ENCODE measurements around the gene PRELP.

PRELP gene

DNA sequence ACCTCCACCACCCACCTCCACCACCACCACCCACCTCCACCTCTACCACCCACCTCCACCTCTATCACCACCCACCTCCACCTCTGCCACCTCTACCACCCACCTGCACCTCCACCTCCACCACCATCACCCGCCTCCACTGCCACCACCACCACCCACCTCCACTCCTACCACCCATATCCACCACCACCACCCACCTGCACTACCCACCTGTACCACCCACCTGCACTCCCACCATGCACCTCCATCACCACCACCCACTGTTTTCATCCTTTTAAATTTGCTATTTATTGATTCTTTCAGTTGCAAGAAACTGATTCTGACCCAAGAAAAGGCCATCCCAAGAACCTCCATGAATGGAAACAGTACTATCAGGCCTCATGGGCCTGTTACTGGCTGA, 24.7 kb downstream of the PRELP start:
- Histone ChIP-seq H3K36me3 (ENCODE audit: control insufficient read depth, insufficient read depth, low read length) (no peaks in the 10 kb centered on the region), H3K9me3 (ENCODE audit: control insufficient read depth, low read length) (no peaks in the 10 kb centered on the region), H3K4me1 (ENCODE audit: control insufficient read depth, insufficient read depth, low read length) (no peaks in the 10 kb centered on the region), H3K27me3 (ENCODE audit: control insufficient read depth, insufficient read depth, low read length, poor library complexity, severe bottlenecking) (no peaks in the 10 kb centered on the region), H3K4me3 (ENCODE audit: insufficient read depth, low read depth, low read length) (no peak overlapping the region), H3K27ac (ENCODE audit: insufficient read depth, low read depth, low read length, poor library complexity, severe bottlenecking) (no peak overlapping the region)
- 91 to 95% methylated on average over 1 of the region's 1 CpG for WGBS, 2 experiments

DNA sequence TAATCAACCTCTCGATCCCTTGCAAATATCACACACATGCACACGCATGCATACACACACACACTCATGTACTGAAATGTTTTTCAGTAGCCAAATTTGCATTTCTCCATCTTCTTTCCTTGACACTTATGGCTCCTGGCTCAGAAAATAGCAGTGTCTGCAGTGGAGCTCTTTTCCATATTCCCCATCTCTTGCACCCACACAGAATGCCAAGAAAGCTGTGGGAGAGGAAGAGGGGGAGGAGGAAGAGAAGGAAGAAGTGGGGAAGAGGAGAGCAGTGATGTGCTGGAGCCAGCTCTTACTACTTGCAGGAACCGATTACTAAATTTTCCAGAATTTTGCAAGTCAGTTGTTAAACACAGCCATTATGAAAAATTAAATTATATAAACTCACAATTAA, 28.2 kb downstream of the PRELP start:
- Histone ChIP-seq H3K4me1 (ENCODE audit: control insufficient read depth, insufficient read depth, low read length) (peaks cover 20% of the 10 kb centered on the region), H3K4me3 (ENCODE audit: insufficient read depth, low read depth, low read length) (no peak overlapping the region), H3K27me3 (ENCODE audit: control insufficient read depth, insufficient read depth, low read length, poor library complexity, severe bottlenecking) (no peaks in the 10 kb centered on the region), H3K9me3 (ENCODE audit: control insufficient read depth, low read length) (no peaks in the 10 kb centered on the region), H3K27ac (ENCODE audit: insufficient read depth, low read depth, low read length, poor library complexity, severe bottlenecking) (no peak overlapping the region), H3K36me3 (ENCODE audit: control insufficient read depth, insufficient read depth, low read length) (no peaks in the 10 kb centered on the region)
- 96 to 97% methylated on average over 3 of the region's 3 CpGs for WGBS, 2 experiments

DNA sequence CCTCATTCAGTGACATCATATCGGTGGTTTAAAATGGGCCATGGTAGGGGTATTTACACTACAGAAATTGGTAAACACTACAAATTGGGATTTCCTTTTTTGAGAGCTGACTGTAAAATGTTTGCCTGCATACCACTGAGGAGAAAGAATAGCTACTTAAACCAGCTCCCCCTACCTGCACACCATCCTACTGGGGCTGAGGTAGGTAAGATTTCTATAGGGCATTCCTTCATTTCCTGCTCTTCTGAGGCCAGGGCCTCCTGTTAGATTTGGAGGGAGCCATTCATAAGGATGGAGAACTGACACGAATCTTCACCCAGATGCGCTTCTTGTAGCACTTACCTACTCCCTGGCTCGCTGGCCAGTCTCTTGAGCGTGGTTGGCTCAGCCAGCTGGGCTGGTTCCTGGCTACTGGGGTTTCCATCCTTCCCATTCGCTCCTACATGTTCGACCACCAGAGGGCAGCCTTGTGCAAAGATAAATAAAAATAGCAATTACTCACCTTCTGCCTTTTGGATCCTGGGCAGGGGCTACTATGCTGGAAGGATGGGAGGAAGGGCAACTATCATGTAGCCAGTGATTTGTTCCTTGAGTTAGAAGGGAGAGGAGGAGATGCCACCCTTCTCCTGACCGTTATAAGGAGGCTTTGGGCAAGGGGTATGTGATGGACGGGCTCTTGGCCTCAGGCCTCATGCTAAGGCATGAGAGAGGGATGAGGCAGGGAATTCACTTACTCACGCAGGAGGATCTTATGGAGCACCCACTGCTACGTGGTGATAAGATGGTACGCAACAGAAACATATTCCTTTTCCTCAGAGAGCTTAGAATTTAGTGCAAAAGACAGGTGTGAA, 29.0 kb downstream of the PRELP start:
- H3K9me3 ChIP-seq (ENCODE audit: control insufficient read depth, low read length), result no peaks in the 10 kb centered on the region
- WGBS, 2 experiments, result 41 to 43% methylated on average over 12 of the region's 12 CpGs

DNA sequence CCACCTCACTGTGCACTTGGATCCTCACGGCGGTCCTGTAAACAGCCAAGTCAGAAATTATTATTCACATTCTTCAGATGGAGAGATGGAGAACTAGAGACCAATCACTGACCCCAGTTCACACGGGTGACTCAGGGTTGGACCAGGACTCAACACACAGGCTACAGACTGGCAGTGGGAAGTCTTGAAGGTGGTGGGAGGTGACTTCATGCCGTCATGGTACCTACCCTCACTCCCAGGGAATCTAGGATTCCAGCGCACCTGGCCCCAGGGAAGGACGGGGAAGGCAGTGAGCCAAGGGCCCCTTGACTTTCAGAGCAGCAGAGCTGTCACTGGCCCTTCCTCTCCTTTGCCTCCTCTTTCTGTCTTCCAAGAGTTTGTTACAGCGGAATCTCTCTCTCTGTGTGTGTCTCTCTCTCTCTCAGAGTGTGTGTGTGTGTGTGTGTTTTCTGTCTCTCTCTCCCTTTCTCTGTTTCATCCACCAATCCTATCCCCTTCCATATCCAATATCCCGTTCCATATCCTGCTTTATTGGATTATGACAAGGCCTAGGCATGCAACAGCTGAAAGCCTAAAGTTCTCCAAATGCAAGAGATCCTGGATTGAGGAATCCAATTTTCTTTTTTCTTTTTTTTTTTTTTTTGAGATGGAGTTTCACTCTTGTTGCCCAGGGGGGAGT, 30.1 kb downstream of the PRELP start:
- Histone ChIP-seq H3K4me3 (ENCODE audit: insufficient read depth, low read depth, low read length) (no peak overlapping the region), H3K27me3 (ENCODE audit: control insufficient read depth, insufficient read depth, low read length, poor library complexity, severe bottlenecking) (no peaks in the 10 kb centered on the region), H3K4me1 (ENCODE audit: control insufficient read depth, insufficient read depth, low read length) (peaks cover 26% of the 10 kb centered on the region), H3K36me3 (ENCODE audit: control insufficient read depth, insufficient read depth, low read length) (no peaks in the 10 kb centered on the region), H3K27ac (ENCODE audit: insufficient read depth, low read depth, low read length, poor library complexity, severe bottlenecking) (no peak overlapping the region), H3K9me3 (ENCODE audit: control insufficient read depth, low read length) (no peaks in the 10 kb centered on the region)
- WGBS, 2 experiments, result 90 to 92% methylated on average over 7 of the region's 8 CpGs

More for the DNA sequence above, 29.0 kb downstream of the PRELP start:
- peaks cover 26% of the 10 kb centered on the region for H3K4me1 ChIP-seq (ENCODE audit: control insufficient read depth, insufficient read depth, low read length)
- no peak overlapping the region for H3K4me3 ChIP-seq (ENCODE audit: insufficient read depth, low read depth, low read length)
- no peaks in the 10 kb centered on the region for H3K27me3 ChIP-seq (ENCODE audit: control insufficient read depth, insufficient read depth, low read length, poor library complexity, severe bottlenecking)
- no peaks in the 10 kb centered on the region for H3K36me3 ChIP-seq (ENCODE audit: control insufficient read depth, insufficient read depth, low read length)
- no peak overlapping the region for H3K27ac ChIP-seq (ENCODE audit: insufficient read depth, low read depth, low read length, poor library complexity, severe bottlenecking)

DNA sequence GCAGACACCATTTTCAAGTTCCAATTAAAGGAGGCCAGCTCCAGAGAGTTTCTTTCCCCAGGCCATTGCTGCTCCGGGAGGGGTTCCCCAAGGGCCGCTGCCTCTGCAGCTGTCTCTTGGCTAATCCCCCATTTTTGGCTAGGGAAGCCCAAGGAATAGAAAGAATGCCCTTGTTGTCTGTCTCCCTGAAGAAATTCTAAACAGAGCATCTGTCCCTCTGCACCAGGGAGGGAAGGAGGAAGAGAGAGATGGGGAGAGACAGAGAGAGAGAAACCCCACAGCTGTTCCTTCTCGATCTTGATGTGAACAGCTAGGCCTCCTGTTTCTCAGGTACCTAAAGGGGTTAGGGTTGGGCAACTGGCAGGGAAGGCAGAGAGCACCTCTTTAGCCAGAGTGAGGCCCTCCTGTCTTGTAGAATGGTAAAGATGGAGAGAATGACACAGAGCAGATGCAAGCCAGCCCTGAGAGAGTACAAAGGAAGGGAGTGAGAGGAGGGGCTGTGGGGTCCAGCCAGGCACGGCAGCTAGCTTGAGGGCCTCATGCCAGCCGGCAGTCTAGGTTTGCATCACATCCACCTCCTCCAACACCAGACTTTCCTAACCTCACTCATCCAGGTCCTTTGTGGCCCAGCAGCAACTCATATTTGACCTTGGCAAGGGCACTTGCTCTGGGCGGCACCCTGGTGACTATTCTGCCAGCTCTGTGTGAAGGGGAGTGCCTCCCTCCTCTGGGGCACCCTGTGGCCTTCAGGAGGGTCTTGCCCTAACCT, 31.4 kb downstream of the PRELP start:
- Histone ChIP-seq H3K4me1 (ENCODE audit: control insufficient read depth, insufficient read depth, low read length) (peaks cover 26% of the 10 kb centered on the region), H3K27me3 (ENCODE audit: control insufficient read depth, insufficient read depth, low read length, poor library complexity, severe bottlenecking) (no peaks in the 10 kb centered on the region), H3K27ac (ENCODE audit: insufficient read depth, low read depth, low read length, poor library complexity, severe bottlenecking) (no peak overlapping the region), H3K4me3 (ENCODE audit: insufficient read depth, low read depth, low read length) (no peak overlapping the region), H3K9me3 (ENCODE audit: control insufficient read depth, low read length) (no peaks in the 10 kb centered on the region), H3K36me3 (ENCODE audit: control insufficient read depth, insufficient read depth, low read length) (no peaks in the 10 kb centered on the region)
- 65 to 66% methylated on average over 6 of the region's 6 CpGs for WGBS, 2 experiments

DNA sequence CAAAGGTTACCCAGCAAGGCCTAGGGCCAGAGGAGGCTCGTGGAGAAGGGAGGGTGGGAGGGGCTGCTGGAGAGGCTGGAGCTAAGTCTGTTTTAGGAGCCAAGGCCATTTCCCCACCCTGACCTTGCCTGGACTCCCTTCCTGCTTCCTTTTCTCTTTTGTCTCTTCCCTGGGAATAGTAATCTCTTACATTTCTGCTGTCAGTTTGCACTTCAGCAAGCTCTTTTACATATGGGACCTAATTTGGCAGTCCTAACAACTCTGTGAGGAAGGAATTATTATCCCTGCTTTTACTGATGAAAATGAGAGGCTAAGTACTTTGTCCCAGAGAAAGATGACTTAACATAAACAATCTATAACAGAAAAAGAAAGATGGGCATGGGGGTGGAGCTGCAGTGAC, 32.2 kb downstream of the PRELP start:
- Histone ChIP-seq H3K27me3 (ENCODE audit: control insufficient read depth, insufficient read depth, low read length, poor library complexity, severe bottlenecking) (no peaks in the 10 kb centered on the region), H3K4me3 (ENCODE audit: insufficient read depth, low read depth, low read length) (no peak overlapping the region), H3K9me3 (ENCODE audit: control insufficient read depth, low read length) (no peaks in the 10 kb centered on the region), H3K36me3 (ENCODE audit: control insufficient read depth, insufficient read depth, low read length) (no peaks in the 10 kb centered on the region), H3K27ac (ENCODE audit: insufficient read depth, low read depth, low read length, poor library complexity, severe bottlenecking) (no peak overlapping the region), H3K4me1 (ENCODE audit: control insufficient read depth, insufficient read depth, low read length) (peaks cover 30% of the 10 kb centered on the region)
- WGBS, 2 experiments, result 25 to 64% methylated on average over 1 of the region's 1 CpG

DNA sequence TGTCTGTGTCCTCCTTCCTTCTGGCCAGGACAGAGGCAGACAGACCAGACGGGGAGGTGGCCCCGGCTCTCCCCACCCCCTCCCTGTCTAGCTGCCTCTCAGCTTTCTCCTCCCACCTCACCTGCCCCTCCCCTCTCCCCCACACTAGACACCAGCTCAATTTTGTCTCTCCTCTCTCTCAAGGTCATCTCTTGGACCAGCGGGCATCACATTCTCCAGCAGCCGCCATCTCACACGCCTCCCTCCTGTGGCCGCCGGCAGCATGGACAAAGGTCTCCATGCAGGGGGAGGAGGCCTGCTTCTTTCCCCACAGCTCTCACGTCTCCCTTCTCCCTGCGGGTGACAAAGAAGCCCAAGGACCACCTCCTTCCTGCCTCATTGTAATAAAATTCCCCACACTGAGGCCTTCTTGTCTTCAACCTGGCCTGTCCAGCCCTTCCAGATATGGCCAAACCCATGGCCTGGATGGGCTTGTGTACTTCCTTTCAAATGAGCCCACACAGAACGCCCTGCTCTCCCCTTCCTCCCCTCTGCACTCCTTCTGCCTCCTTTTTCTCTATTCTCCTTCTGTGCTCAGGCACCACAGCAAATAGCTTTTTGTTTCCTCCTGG, 33.0 kb downstream of the PRELP start:
- no peaks in the 10 kb centered on the region for H3K9me3 ChIP-seq (ENCODE audit: control insufficient read depth, low read length)
- H3K4me3 ChIP-seq (ENCODE audit: insufficient read depth, low read depth, low read length), result no peak overlapping the region
- WGBS, 2 experiments, result 26 to 31% methylated on average over 10 of the region's 10 CpGs
- H3K4me1 ChIP-seq (ENCODE audit: control insufficient read depth, insufficient read depth, low read length), result peaks cover 38% of the 10 kb centered on the region
- no peak overlapping the region for H3K27ac ChIP-seq (ENCODE audit: insufficient read depth, low read depth, low read length, poor library complexity, severe bottlenecking)
- H3K36me3 ChIP-seq (ENCODE audit: control insufficient read depth, insufficient read depth, low read length), result no peaks in the 10 kb centered on the region
- peaks cover 3% of the 10 kb centered on the region for H3K27me3 ChIP-seq (ENCODE audit: control insufficient read depth, insufficient read depth, low read length, poor library complexity, severe bottlenecking)

DNA sequence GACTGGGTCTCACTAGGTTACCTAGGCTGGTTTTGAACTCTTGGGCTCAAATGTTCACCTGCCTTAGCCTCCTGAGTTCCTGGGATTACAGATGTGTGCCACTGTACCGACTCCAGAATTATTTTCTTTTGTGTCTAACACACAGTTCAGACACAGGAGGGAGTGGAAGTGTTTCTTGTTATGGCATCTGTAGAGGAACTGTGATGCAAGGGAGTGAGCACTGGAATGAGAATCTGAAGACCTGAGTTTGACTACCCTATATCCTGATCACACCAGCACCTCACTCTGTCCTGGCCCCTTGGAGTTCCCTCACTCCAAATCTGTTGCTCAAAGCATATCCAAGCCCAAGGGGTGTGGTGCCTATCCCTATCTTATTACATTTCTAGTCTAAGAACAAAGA, 33.5 kb downstream of the PRELP start:
- Histone ChIP-seq H3K4me1 (ENCODE audit: control insufficient read depth, insufficient read depth, low read length) (peaks cover 43% of the 10 kb centered on the region), H3K27ac (ENCODE audit: insufficient read depth, low read depth, low read length, poor library complexity, severe bottlenecking) (no peak overlapping the region), H3K27me3 (ENCODE audit: control insufficient read depth, insufficient read depth, low read length, poor library complexity, severe bottlenecking) (peaks cover 3% of the 10 kb centered on the region), H3K4me3 (ENCODE audit: insufficient read depth, low read depth, low read length) (no peak overlapping the region), H3K36me3 (ENCODE audit: control insufficient read depth, insufficient read depth, low read length) (no peaks in the 10 kb centered on the region), H3K9me3 (ENCODE audit: control insufficient read depth, low read length) (no peaks in the 10 kb centered on the region)
- WGBS, 2 experiments, result 89 to 92% methylated on average over 1 of the region's 1 CpG

DNA sequence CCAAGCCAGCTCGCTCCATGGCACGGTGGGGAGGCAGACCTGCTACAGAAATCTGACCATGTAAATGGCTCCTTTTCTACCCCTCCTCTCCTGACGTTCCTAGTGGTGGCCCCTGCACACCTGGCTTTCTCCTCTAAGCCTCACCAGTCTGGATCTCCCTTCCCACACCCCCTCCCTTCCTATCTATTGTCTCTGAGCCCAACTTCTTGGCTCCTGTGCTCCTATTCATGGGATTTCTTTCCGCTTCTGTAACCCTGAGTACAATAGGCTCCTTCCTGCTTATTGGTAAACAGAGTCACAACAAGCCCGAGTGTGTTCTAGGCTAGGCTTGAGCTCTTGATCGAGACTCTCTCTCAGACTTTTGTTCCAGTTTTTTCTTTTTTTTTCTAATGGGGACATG, 35.9 kb downstream of the PRELP start:
- H3K36me3 ChIP-seq (ENCODE audit: control insufficient read depth, insufficient read depth, low read length), result no peaks in the 10 kb centered on the region
- H3K9me3 ChIP-seq (ENCODE audit: control insufficient read depth, low read length), result no peaks in the 10 kb centered on the region
- H3K4me3 ChIP-seq (ENCODE audit: insufficient read depth, low read depth, low read length), result no peak overlapping the region
- peaks cover 7% of the 10 kb centered on the region for H3K27me3 ChIP-seq (ENCODE audit: control insufficient read depth, insufficient read depth, low read length, poor library complexity, severe bottlenecking)
- no peak overlapping the region for H3K27ac ChIP-seq (ENCODE audit: insufficient read depth, low read depth, low read length, poor library complexity, severe bottlenecking)
- WGBS, 2 experiments, result 74 to 79% methylated on average over 6 of the region's 6 CpGs
- H3K4me1 ChIP-seq (ENCODE audit: control insufficient read depth, insufficient read depth, low read length), result peaks cover 47% of the 10 kb centered on the region

DNA sequence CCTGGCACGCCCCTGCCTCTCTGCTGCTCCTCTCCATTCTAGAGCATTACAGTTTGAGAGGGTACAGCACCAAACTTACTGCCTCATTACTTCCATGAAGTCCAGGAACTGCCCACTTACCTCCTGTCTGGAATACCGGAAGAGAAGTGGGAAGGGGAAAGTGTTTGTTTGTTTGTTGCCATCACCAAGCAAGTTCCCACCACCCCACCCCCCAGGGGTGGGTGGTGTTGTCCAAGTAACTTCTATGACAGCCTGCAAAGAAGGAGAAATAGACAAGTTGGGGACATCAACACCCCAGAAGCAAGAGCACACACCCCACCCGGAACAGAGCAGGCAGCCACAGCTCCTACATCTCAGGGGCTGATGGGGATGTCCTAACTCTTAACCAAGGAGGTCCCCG, 36.3 kb downstream of the PRELP start:
- Histone ChIP-seq H3K27me3 (ENCODE audit: control insufficient read depth, insufficient read depth, low read length, poor library complexity, severe bottlenecking) (peaks cover 7% of the 10 kb centered on the region), H3K9me3 (ENCODE audit: control insufficient read depth, low read length) (no peaks in the 10 kb centered on the region), H3K4me1 (ENCODE audit: control insufficient read depth, insufficient read depth, low read length) (peaks cover 45% of the 10 kb centered on the region), H3K4me3 (ENCODE audit: insufficient read depth, low read depth, low read length) (no peak overlapping the region), H3K27ac (ENCODE audit: insufficient read depth, low read depth, low read length, poor library complexity, severe bottlenecking) (no peak overlapping the region), H3K36me3 (ENCODE audit: control insufficient read depth, insufficient read depth, low read length) (no peaks in the 10 kb centered on the region)
- 93 to 97% methylated on average over 3 to 4 of the region's 4 CpGs for WGBS, 2 experiments

Data from ectodermal cell (in vitro differentiated cells).